CD4-positive, alpha-beta T cell treated with Interleukin-1 beta for 1 hour (primary cell): ENCODE measurements around the gene USP17L12.
"Not testable (repeated sequence)": the region's sequence is repeated elsewhere in the genome, so short reads cannot be mapped to it uniquely, and the experiment has no call there.

ENCODE experiments used
- DNase-seq, 2 donors: peaks; one replicate each; pipeline ENCODE4 v3.0.0-alpha.2; 2020 to 2022

Gene USP17L12, protein sequence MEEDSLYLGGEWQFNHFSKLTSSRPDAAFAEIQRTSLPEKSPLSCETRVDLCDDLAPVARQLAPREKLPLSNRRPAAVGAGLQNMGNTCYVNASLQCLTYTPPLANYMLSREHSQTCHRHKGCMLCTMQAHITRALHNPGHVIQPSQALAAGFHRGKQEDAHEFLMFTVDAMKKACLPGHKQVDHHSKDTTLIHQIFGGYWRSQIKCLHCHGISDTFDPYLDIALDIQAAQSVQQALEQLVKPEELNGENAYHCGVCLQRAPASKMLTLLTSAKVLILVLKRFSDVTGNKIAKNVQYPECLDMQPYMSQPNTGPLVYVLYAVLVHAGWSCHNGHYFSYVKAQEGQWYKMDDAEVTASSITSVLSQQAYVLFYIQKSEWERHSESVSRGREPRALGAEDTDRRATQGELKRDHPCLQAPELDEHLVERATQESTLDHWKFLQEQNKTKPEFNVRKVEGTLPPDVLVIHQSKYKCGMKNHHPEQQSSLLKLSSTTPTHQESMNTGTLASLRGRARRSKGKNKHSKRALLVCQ

DNA sequence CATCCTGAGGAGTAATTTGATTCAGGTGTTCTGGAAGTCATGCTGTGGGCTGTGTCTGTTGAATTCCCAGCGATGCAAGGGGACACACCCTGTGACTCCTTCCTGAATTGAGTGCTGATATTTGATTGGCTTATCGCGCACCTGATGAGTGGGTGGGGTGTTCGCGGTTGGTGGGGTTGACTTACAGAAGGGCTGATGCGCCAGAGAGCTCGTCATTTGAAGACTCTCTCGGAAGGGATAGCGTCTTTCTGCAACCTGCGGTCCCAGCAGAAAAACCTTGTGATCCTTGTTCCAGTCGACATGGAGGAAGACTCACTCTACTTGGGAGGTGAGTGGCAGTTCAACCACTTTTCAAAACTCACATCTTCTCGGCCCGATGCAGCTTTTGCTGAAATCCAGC is at the start of gene USP17L12:
Gene USP17L12 (plus strand): TSS at position 301 of the 400 bp plus-strand sequence. CDS start 0 bp downstream, at position 301.
- not testable (repeated sequence) for DNase-seq

DNA sequence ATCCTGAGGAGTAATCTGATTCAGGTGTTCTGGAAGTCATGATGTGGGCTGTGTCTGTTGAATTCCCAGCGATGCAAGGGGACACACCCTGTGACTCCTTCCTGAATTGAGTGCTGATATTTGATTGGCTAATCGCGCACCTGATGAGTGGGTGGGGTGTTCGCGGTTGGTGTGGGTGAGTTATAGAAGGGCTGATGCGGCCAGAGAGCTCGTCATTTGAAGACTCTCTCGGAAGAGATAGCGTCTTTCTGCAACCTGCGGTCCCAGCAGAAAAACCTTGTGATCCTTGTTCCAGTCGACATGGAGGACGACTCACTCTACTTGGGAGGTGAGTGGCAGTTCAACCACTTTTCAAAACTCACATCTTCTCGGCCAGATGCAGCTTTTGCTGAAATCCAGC is 9.6 kb upstream of the USP17L12 start, which contains the start of gene USP17L10:
Gene USP17L10 (plus strand): TSS at position 301 of the 400 bp plus-strand sequence. CDS start 0 bp downstream, at position 301.
- DNase-seq = not testable (repeated sequence)

DNA sequence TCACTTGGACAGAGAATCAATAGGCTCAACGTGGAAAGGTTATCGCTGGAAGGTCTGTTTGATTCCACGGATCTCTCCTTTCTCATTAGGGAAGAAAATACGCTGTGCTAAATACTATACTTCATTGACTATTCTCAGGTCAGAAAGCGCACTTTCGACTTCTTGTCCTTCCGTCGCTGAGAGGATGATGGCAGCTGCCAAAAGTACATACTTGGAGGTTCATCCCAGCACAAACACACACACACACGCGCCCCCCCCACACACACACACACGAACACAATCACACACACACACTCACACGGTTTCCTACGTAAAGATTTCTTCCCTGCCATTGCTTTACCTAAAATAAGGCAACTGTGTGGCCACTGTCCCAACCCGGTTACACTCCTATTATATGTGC is 5.3 kb upstream of the USP17L12 start:
- DNase-seq = not testable (repeated sequence)

DNA sequence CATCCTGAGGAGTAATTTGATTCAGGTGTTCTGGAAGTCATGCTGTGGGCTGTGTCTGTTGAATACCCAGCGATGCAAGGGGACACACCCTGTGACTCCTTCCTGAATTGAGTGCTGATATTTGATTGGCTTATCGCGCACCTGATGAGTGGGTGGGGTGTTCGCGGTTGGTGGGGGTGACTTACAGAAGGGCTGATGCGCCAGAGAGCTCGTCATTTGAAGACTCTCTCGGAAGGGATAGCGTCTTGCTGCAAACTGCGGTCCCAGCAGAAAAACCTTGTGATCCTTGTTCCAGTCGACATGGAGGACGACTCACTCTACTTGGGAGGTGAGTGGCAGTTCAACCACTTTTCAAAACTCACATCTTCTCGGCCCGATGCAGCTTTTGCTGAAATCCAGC is 4.8 kb upstream of the USP17L12 start, which contains the start of gene USP17L11:
Gene USP17L11 (plus strand): TSS at position 301 of the 400 bp plus-strand sequence. CDS start 0 bp downstream, at position 301.
- not testable (repeated sequence) for DNase-seq

DNA sequence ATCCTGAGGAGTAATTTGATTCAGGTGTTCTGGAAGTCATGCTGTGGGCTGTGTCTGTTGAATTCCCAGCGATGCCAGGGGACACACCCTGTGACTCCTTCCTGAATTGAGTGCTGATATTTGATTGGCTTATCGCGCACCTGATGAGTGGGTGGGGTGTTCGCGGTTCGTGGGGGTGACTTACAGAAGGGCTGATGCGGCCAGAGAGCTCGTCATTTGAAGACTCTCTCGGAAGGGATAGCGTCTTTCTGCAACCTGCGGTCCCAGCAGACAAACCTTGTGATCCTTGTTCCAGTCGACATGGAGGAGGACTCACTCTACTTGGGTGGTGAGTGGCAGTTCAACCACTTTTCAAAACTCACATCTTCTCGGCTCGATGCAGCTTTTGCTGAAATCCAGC is 4.6 kb downstream of the USP17L12 start, which contains the start of gene USP17L13:
Gene USP17L13 (plus strand): TSS at position 301 of the 400 bp plus-strand sequence. CDS start 0 bp downstream, at position 301.
- DNase-seq = not testable (repeated sequence)

DNA sequence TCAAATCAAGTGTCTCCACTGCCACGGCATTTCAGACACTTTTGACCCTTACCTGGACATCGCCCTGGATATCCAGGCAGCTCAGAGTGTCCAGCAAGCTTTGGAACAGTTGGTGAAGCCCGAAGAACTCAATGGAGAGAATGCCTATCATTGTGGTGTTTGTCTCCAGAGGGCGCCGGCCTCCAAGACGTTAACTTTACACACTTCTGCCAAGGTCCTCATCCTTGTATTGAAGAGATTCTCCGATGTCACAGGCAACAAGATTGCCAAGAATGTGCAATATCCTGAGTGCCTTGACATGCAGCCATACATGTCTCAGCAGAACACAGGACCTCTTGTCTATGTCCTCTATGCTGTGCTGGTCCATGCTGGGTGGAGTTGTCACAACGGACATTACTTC is 10.3 kb downstream of the USP17L12 start:
- DNase-seq = not testable (repeated sequence)

DNA sequence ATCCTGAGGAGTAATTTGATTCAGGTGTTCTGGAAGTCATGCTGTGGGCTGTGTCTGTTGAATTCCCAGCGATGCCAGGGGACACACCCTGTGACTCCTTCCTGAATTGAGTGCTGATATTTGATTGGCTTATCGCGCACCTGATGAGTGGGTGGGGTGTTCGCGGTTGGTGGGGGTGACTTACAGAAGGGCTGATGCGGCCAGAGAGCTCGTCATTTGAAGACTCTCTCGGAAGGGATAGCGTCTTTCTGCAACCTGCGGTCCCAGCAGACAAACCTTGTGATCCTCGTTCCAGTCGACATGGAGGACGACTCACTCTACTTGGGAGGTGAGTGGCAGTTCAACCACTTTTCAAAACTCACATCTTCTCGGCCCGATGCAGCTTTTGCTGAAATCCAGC is 14.1 kb downstream of the USP17L12 start, which contains the start of gene USP17L15:
Gene USP17L15 (plus strand): TSS at position 301 of the 400 bp plus-strand sequence. CDS start 0 bp downstream, at position 301.
- not testable (repeated sequence) for DNase-seq

DNA sequence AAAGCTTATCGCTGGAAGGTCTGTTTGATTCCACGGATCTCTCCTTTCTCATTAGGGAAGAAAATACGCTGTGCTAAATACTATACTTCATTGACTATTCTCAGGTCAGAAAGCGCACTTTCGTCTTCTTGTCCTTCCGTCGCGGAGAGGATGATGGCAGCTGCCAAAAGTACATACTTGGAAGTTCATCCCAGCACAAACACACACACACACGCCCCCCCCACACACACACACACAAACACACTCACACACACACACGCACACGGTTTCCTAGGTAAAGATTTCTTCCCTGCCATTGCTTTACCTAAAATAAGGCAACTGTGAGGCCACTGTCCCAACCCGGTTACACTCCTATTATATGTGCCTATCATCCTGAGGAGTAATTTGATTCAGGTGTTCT is 18.5 kb downstream of the USP17L12 start:
- DNase-seq = not testable (repeated sequence)

DNA sequence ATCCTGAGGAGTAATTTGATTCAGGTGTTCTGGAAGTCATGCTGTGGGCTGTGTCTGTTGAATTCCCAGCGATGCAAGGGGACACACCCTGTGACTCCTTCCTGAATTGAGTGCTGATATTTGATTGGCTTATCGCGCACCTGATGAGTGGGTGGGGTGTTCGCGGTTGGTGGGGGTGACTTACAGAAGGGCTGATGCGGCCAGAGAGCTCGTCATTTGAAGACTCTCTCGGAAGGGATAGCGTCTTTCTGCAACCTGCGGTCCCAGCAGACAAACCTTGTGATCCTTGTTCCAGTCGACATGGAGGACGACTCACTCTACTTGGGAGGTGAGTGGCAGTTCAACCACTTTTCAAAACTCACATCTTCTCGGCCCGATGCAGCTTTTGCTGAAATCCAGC is 23.6 kb downstream of the USP17L12 start, which contains the start of gene USP17L17:
Gene USP17L17 (plus strand): TSS at position 301 of the 400 bp plus-strand sequence. CDS start 0 bp downstream, at position 301.
- not testable (repeated sequence) for DNase-seq

DNA sequence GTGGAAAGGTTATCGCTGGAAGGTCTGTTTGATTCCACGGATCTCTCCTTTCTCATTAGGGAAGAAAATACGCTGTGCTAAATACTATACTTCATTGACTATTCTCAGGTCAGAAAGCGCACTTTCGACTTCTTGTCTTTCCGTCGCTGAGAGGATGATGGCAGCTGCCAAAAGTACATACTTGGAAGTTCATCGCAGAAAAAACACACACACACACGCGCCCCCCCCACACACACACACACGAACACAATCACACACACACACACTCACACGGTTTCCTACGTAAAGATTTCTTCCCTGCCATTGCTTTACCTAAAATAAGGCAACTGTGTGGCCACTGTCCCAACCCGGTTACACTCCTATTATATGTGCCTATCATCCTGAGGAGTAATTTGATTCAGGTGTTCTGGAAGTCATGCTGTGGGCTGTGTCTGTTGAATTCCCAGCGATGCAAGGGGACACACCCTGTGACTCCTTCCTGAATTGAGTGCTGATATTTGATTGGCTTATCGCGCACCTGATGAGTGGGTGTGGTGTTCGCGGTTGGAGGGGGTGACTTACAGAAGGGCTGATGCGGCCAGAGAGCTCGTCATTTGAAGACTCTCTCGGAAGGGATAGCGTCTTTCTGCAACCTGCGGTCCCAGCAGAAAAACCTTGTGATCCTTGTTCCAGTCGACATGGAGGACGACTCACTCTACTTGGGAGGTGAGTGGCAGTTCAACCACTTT is 28.2 kb downstream of the USP17L12 start, which contains the start of gene USP17L18:
Gene USP17L18 (plus strand): TSS at position 678 of the 728 bp plus-strand sequence. CDS start 0 bp downstream, at position 678.
- DNase-seq = not testable (repeated sequence)

DNA sequence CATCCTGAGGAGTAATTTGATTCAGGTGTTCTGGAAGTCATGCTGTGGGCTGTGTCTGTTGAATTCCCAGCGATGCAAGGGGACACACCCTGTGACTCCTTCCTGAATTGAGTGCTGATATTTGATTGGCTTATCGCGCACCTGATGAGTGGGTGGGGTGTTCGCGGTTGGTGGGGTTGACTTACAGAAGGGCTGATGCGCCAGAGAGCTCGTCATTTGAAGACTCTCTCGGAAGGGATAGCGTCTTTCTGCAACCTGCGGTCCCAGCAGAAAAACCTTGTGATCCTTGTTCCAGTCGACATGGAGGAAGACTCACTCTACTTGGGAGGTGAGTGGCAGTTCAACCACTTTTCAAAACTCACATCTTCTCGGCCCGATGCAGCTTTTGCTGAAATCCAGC is 33.1 kb downstream of the USP17L12 start, which contains the start of gene USP17L19:
Gene USP17L19 (plus strand): TSS at position 301 of the 400 bp plus-strand sequence. CDS start 0 bp downstream, at position 301.
- not testable (repeated sequence) for DNase-seq

DNA sequence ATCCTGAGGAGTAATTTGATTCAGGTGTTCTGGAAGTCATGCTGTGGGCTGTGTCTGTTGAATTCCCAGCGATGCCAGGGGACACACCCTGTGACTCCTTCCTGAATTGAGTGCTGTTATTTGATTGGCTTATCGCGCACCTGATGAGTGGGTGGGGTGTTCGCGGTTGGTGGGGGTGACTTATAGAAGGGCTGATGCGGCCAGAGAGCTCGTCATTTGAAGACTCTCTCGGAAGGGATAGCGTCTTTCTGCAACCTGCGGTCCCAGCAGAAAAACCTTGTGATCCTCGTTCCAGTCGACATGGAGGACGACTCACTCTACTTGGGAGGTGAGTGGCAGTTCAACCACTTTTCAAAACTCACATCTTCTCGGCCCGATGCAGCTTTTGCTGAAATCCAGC is 37.9 kb downstream of the USP17L12 start, which contains the start of gene USP17L20:
Gene USP17L20 (plus strand): TSS at position 301 of the 400 bp plus-strand sequence. CDS start 0 bp downstream, at position 301.
- DNase-seq = not testable (repeated sequence)

DNA sequence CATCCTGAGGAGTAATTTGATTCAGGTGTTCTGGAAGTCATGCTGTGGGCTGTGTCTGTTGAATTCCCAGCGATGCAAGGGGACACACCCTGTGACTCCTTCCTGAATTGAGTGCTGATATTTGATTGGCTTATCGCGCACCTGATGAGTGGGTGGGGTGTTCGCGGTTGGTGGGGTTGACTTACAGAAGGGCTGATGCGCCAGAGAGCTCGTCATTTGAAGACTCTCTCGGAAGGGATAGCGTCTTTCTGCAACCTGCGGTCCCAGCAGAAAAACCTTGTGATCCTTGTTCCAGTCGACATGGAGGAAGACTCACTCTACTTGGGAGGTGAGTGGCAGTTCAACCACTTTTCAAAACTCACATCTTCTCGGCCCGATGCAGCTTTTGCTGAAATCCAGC is 42.6 kb downstream of the USP17L12 start, which contains the start of gene USP17L21:
Gene USP17L21 (plus strand): TSS at position 301 of the 400 bp plus-strand sequence. CDS start 0 bp downstream, at position 301.
- DNase-seq = not testable (repeated sequence)

DNA sequence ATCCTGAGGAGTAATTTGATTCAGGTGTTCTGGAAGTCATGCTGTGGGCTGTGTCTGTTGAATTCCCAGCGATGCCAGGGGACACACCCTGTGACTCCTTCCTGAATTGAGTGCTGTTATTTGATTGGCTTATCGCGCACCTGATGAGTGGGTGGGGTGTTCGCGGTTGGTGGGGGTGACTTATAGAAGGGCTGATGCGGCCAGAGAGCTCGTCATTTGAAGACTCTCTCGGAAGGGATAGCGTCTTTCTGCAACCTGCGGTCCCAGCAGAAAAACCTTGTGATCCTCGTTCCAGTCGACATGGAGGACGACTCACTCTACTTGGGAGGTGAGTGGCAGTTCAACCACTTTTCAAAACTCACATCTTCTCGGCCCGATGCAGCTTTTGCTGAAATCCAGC is 47.4 kb downstream of the USP17L12 start, which contains the start of gene USP17L22:
Gene USP17L22 (plus strand): TSS at position 301 of the 400 bp plus-strand sequence. CDS start 0 bp downstream, at position 301.
- not testable (repeated sequence) for DNase-seq
